BJ (cell line): Measurements from ENCODE around the gene NHP2. TPM values are rescaled to one million over a fixed set of nuclear protein-coding genes. Genes with fewer than 3 reads are reported as not detected.

Experiments
- CTCF ChIA-PET: fragments of 350-600 bp; formaldehyde crosslinking; extraction: SDS; loops from one replicate; lab custom pipeline; 2021; ENCODE audit warnings: antibody characterized with exemption, inconsistent platforms; lab: Yijun Ruan, JAX
- POLR2A ChIA-PET: fragments of 300-600 bp; sonication (Branson Sonifier 250); formaldehyde crosslinking; extraction: SDS; loops from one replicate; lab custom pipeline; 2021; ENCODE audit warnings: antibody characterized with exemption; lab: Charles Lee
- DNase-seq: peaks from one replicate; pipeline ENCODE4 v3.0.0-alpha.2; 2011; ENCODE audit warnings: low read depth
- H3K27me3 ChIP-seq: 2 replicates; pipeline ENCODE4 v1.6.0; 2011; ENCODE audit warnings: low read length; ENCODE audit not compliant: control insufficient read depth, insufficient read depth
- H3K36me3 ChIP-seq: 2 replicates; pipeline ENCODE4 v1.5.1; 2011; ENCODE audit warnings: low read length; ENCODE audit not compliant: control insufficient read depth, insufficient read depth
- H3K4me3 ChIP-seq: 2 replicates; pipeline ENCODE4 v1.5.1; 2011; ENCODE audit warnings: low read depth, mild to moderate bottlenecking, control low read depth, low read length
- CTCF ChIP-seq: IDR thresholded peaks from 2 replicates; pipeline ENCODE4 v1.5.1; 2011; ENCODE audit warnings: low read depth, mild to moderate bottlenecking, control low read depth, inconsistent platforms, low read length, moderate library complexity; ENCODE audit not compliant: insufficient read depth
- polyA plus RNA-seq: library from polyadenylated mRNA; depleted of rRNA; stranded (reverse); fragments of >200 nt; gene quantifications from 2 replicates; pipeline ENCODE4 v1.2.3, GENCODE V29; 2011

NHP2 gene
- polyA plus RNA-seq, 1 experiment: 131 TPM

GRCh38 chr5:178189433-178189832 lies 35.7 kb upstream of the NHP2 start:
- ChIA-PET CTCF (interaction anchor here (1.5 kb wide), 1 partner anchor 9 kb away, joined by 3 read pairs; no protein-coding TSS in a partner anchor), POLR2A (no interaction called here)
- Histone ChIP-seq H3K27me3 (peaks cover 14% of the 10 kb centered on the region), H3K4me3 (no peak overlapping the region), H3K36me3 (no peaks in the 10 kb centered on the region)
- no peak for TF ChIP-seq CTCF
- no peak for DNase-seq

GRCh38 chr5:178187014-178187413 lies 33.3 kb upstream of the NHP2 start, which contains the start of gene GMCL2:
Gene GMCL2 (minus strand): TSS chr5:178187371. CDS start chr5:178187299, 72 bp downstream.
- Histone ChIP-seq H3K27me3 (peaks cover 1% of the 10 kb centered on the region; the same call in 1 of the 2 replicates), H3K4me3 (no peak within 1 kb of the TSS), H3K36me3 (no peaks in the 10 kb centered on the region)
- CTCF ChIA-PET: no interaction called here
- POLR2A ChIA-PET: no interaction called here
- DNase-seq: no peak
- TF ChIP-seq CTCF: no peak

- Histone ChIP-seq H3K36me3 (no peaks in the 10 kb centered on the region), H3K27me3 (peaks cover 1% of the 10 kb centered on the region; the same call in 1 of the 2 replicates), H3K4me3 (no peak overlapping the region)
- TF ChIP-seq CTCF: no peak
- DNase-seq: no peak
- POLR2A ChIA-PET: no interaction called here
- CTCF ChIA-PET: interaction anchor here (0.7 kb wide), 1 partner anchor 11 kb away, joined by 3 read pairs; no protein-coding TSS in a partner anchor
Measured at GRCh38 chr5:178186427-178186826, 32.7 kb upstream of the NHP2 start.

- H3K4me3 ChIP-seq: no peak overlapping the region
- TF ChIP-seq CTCF: no peak
- CTCF ChIA-PET: no interaction called here
- no peaks in the 10 kb centered on the region for H3K36me3 ChIP-seq
- DNase-seq: no peak
- H3K27me3 ChIP-seq: no peaks in the 10 kb centered on the region
- POLR2A ChIA-PET: no interaction called here
Measured at GRCh38 chr5:178182158-178182876, 28.6 kb upstream of the NHP2 start.

- no peaks in the 10 kb centered on the region for H3K27me3 ChIP-seq
- H3K36me3 ChIP-seq: no peaks in the 10 kb centered on the region
- no peak for DNase-seq
- H3K4me3 ChIP-seq: no peak overlapping the region
- ChIA-PET POLR2A (no interaction called here), CTCF (interaction anchor here (0.9 kb wide), 1 partner anchor 9 kb away, joined by 3 read pairs; no protein-coding TSS in a partner anchor)
- TF ChIP-seq CTCF: no peak
Measured at GRCh38 chr5:178180141-178180863, 26.6 kb upstream of the NHP2 start.
